ENCODE data around the gene FHDC1.

FHDC1 gene

GRCh38 chr4:152961014-152961772, 25.1 kb downstream of the FHDC1 start:
- no peak for ATAC-seq
- Mint-ChIP-seq H3K4me3 (no peak overlapping the region), H3K36me3 (peaks cover 10% of the 10 kb centered on the region), H3K27ac (no peak overlapping the region), H3K4me1 (peaks cover 17% of the 10 kb centered on the region), H3K9me3 (no peaks in the 10 kb centered on the region), H3K27me3 (no peaks in the 10 kb centered on the region)

- Mint-ChIP-seq H3K9me3 (no peaks in the 10 kb centered on the region), H3K36me3 (peaks cover 10% of the 10 kb centered on the region), H3K27me3 (no peaks in the 10 kb centered on the region), H3K4me3 (no peak overlapping the region), H3K4me1 (peaks cover 14% of the 10 kb centered on the region), H3K27ac (no peak overlapping the region)
- ATAC-seq: no peak
Observed at GRCh38 chr4:152961773-152962115, 25.6 kb downstream of the FHDC1 start.

GRCh38 chr4:152962150-152962549, 26.0 kb downstream of the FHDC1 start:
- Mint-ChIP-seq H3K9me3 (no peaks in the 10 kb centered on the region), H3K4me3 (no peak overlapping the region)

GRCh38 chr4:152964335-152964734, 28.2 kb downstream of the FHDC1 start:
- Mint-ChIP-seq H3K36me3 (peaks cover 10% of the 10 kb centered on the region), H3K27me3 (no peaks in the 10 kb centered on the region), H3K4me3 (no peak overlapping the region), H3K27ac (no peak overlapping the region), H3K9me3 (no peaks in the 10 kb centered on the region), H3K4me1 (no peaks in the 10 kb centered on the region)
- ATAC-seq: no peak

More at GRCh38 chr4:152962150-152962549, 26.0 kb downstream of the FHDC1 start:
- Mint-ChIP-seq H3K27ac (no peak overlapping the region), H3K4me1 (peaks cover 11% of the 10 kb centered on the region), H3K36me3 (peaks cover 10% of the 10 kb centered on the region), H3K27me3 (no peaks in the 10 kb centered on the region)
- no peak for ATAC-seq

GRCh38 chr4:152965611-152966010, 29.5 kb downstream of the FHDC1 start:
- Mint-ChIP-seq H3K27me3 (no peaks in the 10 kb centered on the region), H3K27ac (no peak overlapping the region), H3K4me1 (no peaks in the 10 kb centered on the region), H3K9me3 (no peaks in the 10 kb centered on the region), H3K36me3 (peaks cover 10% of the 10 kb centered on the region), H3K4me3 (no peak overlapping the region)
- no peak for ATAC-seq

GRCh38 chr4:152967907-152968306, 31.8 kb downstream of the FHDC1 start:
- Mint-ChIP-seq H3K9me3 (no peaks in the 10 kb centered on the region), H3K27me3 (no peaks in the 10 kb centered on the region), H3K27ac (no peak overlapping the region), H3K4me3 (no peak overlapping the region), H3K4me1 (no peaks in the 10 kb centered on the region), H3K36me3 (peaks cover 5% of the 10 kb centered on the region)
- no peak for ATAC-seq

GRCh38 chr4:152968806-152969394, 32.8 kb downstream of the FHDC1 start:
- no peaks in the 10 kb centered on the region for H3K4me1 Mint-ChIP-seq
- H3K27ac Mint-ChIP-seq: no peak overlapping the region
- ATAC-seq: no peak
- H3K27me3 Mint-ChIP-seq: no peaks in the 10 kb centered on the region
- no peak overlapping the region for H3K4me3 Mint-ChIP-seq
- no peaks in the 10 kb centered on the region for H3K9me3 Mint-ChIP-seq
- no peaks in the 10 kb centered on the region for H3K36me3 Mint-ChIP-seq

- H3K36me3 Mint-ChIP-seq: no peaks in the 10 kb centered on the region
- no peaks in the 10 kb centered on the region for H3K27me3 Mint-ChIP-seq
- H3K4me3 Mint-ChIP-seq: no peak overlapping the region
- H3K4me1 Mint-ChIP-seq: no peaks in the 10 kb centered on the region
- no peak for ATAC-seq
- H3K27ac Mint-ChIP-seq: no peak overlapping the region
- H3K9me3 Mint-ChIP-seq: no peaks in the 10 kb centered on the region
Observed at GRCh38 chr4:152970102-152970820, 34.1 kb downstream of the FHDC1 start.

GRCh38 chr4:152971053-152971452, 34.9 kb downstream of the FHDC1 start:
- no peaks in the 10 kb centered on the region for H3K9me3 Mint-ChIP-seq
- H3K27ac Mint-ChIP-seq: no peak overlapping the region
- no peak overlapping the region for H3K4me3 Mint-ChIP-seq
- H3K4me1 Mint-ChIP-seq: no peaks in the 10 kb centered on the region
- no peaks in the 10 kb centered on the region for H3K27me3 Mint-ChIP-seq
- no peak for ATAC-seq
- no peaks in the 10 kb centered on the region for H3K36me3 Mint-ChIP-seq

GRCh38 chr4:152972821-152973628, 36.9 kb downstream of the FHDC1 start:
- no peaks in the 10 kb centered on the region for H3K36me3 Mint-ChIP-seq
- H3K27ac Mint-ChIP-seq: no peak overlapping the region
- no peak overlapping the region for H3K4me3 Mint-ChIP-seq
- H3K4me1 Mint-ChIP-seq: no peaks in the 10 kb centered on the region
- no peaks in the 10 kb centered on the region for H3K9me3 Mint-ChIP-seq
- ATAC-seq: no peak
- H3K27me3 Mint-ChIP-seq: no peaks in the 10 kb centered on the region

- ATAC-seq: no peak
Observed at GRCh38 chr4:152973629-152974467, 37.7 kb downstream of the FHDC1 start.

GRCh38 chr4:152974468-152975379, 38.6 kb downstream of the FHDC1 start:
- ATAC-seq: no peak
- Mint-ChIP-seq H3K4me3 (no peak overlapping the region), H3K27me3 (no peaks in the 10 kb centered on the region), H3K36me3 (no peaks in the 10 kb centered on the region), H3K9me3 (no peaks in the 10 kb centered on the region), H3K4me1 (no peaks in the 10 kb centered on the region), H3K27ac (no peak overlapping the region)

More at GRCh38 chr4:152973629-152974467, 37.7 kb downstream of the FHDC1 start:
- Mint-ChIP-seq H3K4me3 (no peak overlapping the region), H3K4me1 (no peaks in the 10 kb centered on the region), H3K9me3 (no peaks in the 10 kb centered on the region), H3K36me3 (no peaks in the 10 kb centered on the region), H3K27ac (no peak overlapping the region), H3K27me3 (no peaks in the 10 kb centered on the region)

GRCh38 chr4:152975380-152976211, 39.5 kb downstream of the FHDC1 start:
- ATAC-seq: no peak
- no peaks in the 10 kb centered on the region for H3K36me3 Mint-ChIP-seq
- no peaks in the 10 kb centered on the region for H3K27me3 Mint-ChIP-seq
- H3K9me3 Mint-ChIP-seq: no peaks in the 10 kb centered on the region
- H3K4me1 Mint-ChIP-seq: no peaks in the 10 kb centered on the region
- H3K4me3 Mint-ChIP-seq: no peak overlapping the region
- H3K27ac Mint-ChIP-seq: no peak overlapping the region

Measured in stimulated activated memory B cell treated with anti-CD40 and anti-IgM and Interleukin-4, amounts not matched to agents 10 μg/mL and 1 μg/mL and 100 μg/mL, for 72 hours (primary cell).